H9 (cell line): ENCODE data around the gene DPP10. TPM values are rescaled to one million over a fixed set of nuclear protein-coding genes. Genes with fewer than 3 reads are reported as not detected.

Experiments
- DNase-seq: peaks from one replicate; pipeline ENCODE4 v3.0.0-alpha.2; 2017
- H2AFZ ChIP-seq: one replicate; pipeline ENCODE4 v1.6.1; 2013; ENCODE audit warnings: mild to moderate bottlenecking, low read length, control low read depth, moderate library complexity
- H2AK5ac ChIP-seq: 2 replicates; pipeline ENCODE4 v1.6.1; 2013; ENCODE audit warnings: low read length, control low read depth, mixed read lengths; ENCODE audit not compliant: insufficient read length
- H2BK120ac ChIP-seq: one replicate; pipeline ENCODE4 v1.6.1; 2013; ENCODE audit warnings: low read depth, mild to moderate bottlenecking, low read length, control low read depth, inconsistent platforms; ENCODE audit not compliant: poor library complexity, severe bottlenecking
- H2BK12ac ChIP-seq: 2 replicates; pipeline ENCODE4 v1.6.1; 2013; ENCODE audit warnings: low read length, control low read depth, mixed read lengths, low read depth; ENCODE audit not compliant: insufficient read length
- H2BK15ac ChIP-seq: 2 replicates; pipeline ENCODE4 v1.6.1; 2013; ENCODE audit warnings: low read depth, low read length, control low read depth
- H2BK20ac ChIP-seq: one replicate; pipeline ENCODE4 v1.6.1; 2013; ENCODE audit warnings: low read depth, mild to moderate bottlenecking, low read length, control low read depth, inconsistent platforms; ENCODE audit not compliant: poor library complexity, severe bottlenecking
- H2BK5ac ChIP-seq: 2 replicates; pipeline ENCODE4 v1.6.1; 2013; ENCODE audit warnings: low read length, control low read depth, mixed read lengths; ENCODE audit not compliant: insufficient read length
- H3K14ac ChIP-seq: 2 replicates; pipeline ENCODE4 v1.6.1; 2013; ENCODE audit warnings: low read length, control low read depth; ENCODE audit not compliant: insufficient read depth
- H3K18ac ChIP-seq: 2 replicates; pipeline ENCODE4 v1.6.1; 2013; ENCODE audit warnings: low read depth, mild to moderate bottlenecking, mixed read lengths, low read length, control low read depth; ENCODE audit not compliant: insufficient read length
- H3K23ac ChIP-seq: 2 replicates; pipeline ENCODE4 v1.6.1; 2013; ENCODE audit warnings: low read length, control low read depth, mixed read lengths, low read depth; ENCODE audit not compliant: insufficient read length
- H3K23me2 ChIP-seq: 2 replicates; pipeline ENCODE4 v1.6.1; 2013; ENCODE audit warnings: low read depth, mild to moderate bottlenecking, mixed read lengths, low read length, control low read depth; ENCODE audit not compliant: insufficient read length, poor library complexity, severe bottlenecking
- H3K27ac ChIP-seq: 2 replicates; pipeline ENCODE4 v1.5.1; 2013; ENCODE audit warnings: low read length, control low read depth, mixed read lengths, low read depth; ENCODE audit not compliant: insufficient read length
- H3K27me3 ChIP-seq: 2 replicates; pipeline ENCODE4 v1.6.1; 2013; ENCODE audit warnings: low read length, control low read depth, inconsistent platforms; ENCODE audit not compliant: insufficient read depth
- H3K4ac ChIP-seq: 2 replicates; pipeline ENCODE4 v1.6.1; 2013; ENCODE audit warnings: low read depth, mild to moderate bottlenecking, control low read depth, inconsistent platforms, low read length, moderate library complexity
- H3K4me1 ChIP-seq: 2 replicates; pipeline ENCODE4 v1.6.1; 2013; ENCODE audit warnings: low read length, control low read depth, inconsistent platforms; ENCODE audit not compliant: insufficient read depth
- H3K4me2 ChIP-seq: 2 replicates; pipeline ENCODE4 v1.6.1; 2013; ENCODE audit warnings: low read length, control low read depth, mixed read lengths; ENCODE audit not compliant: insufficient read length, insufficient read depth
- H3K56ac ChIP-seq: 2 replicates; pipeline ENCODE4 v1.6.1; 2013; ENCODE audit warnings: low read depth, mild to moderate bottlenecking, mixed read lengths, low read length, control low read depth; ENCODE audit not compliant: insufficient read length
- H3K79me1 ChIP-seq: 2 replicates; pipeline ENCODE4 v1.6.1; 2013; ENCODE audit warnings: low read depth, mild to moderate bottlenecking, moderate library complexity, low read length, control low read depth, inconsistent platforms; ENCODE audit not compliant: insufficient read depth, poor library complexity, severe bottlenecking
- H3K79me2 ChIP-seq: 2 replicates; pipeline ENCODE4 v1.6.1; 2013; ENCODE audit warnings: low read length, control low read depth, inconsistent platforms; ENCODE audit not compliant: insufficient read depth
- H3K9ac ChIP-seq: 2 replicates; pipeline ENCODE4 v1.6.1; 2013; ENCODE audit warnings: low read length, control low read depth, mixed read lengths; ENCODE audit not compliant: insufficient read length; ENCODE audit errors: extremely low read depth
- H3K9me3 ChIP-seq: one replicate; pipeline ENCODE4 v1.6.1; 2013; ENCODE audit warnings: low read depth, low read length, inconsistent platforms; ENCODE audit not compliant: control insufficient read depth
- H3T11ph ChIP-seq: one replicate; pipeline ENCODE4 v1.6.1; 2013; ENCODE audit warnings: mild to moderate bottlenecking, low read length, control low read depth, inconsistent platforms
- H4K20me1 ChIP-seq: one replicate; pipeline ENCODE4 v1.6.1; 2013; ENCODE audit not compliant: control insufficient read depth, insufficient read length, insufficient read depth
- H4K5ac ChIP-seq: 2 replicates; pipeline ENCODE4 v1.6.1; 2013; ENCODE audit warnings: low read depth, mild to moderate bottlenecking, mixed read lengths, low read length, control low read depth; ENCODE audit not compliant: insufficient read length
- H4K8ac ChIP-seq: replicated peaks from 2 replicates; pipeline ENCODE4 v1.6.1; 2013; ENCODE audit warnings: low read length, control low read depth, mixed read lengths, low read depth; ENCODE audit not compliant: insufficient read length
- H4K91ac ChIP-seq: 2 replicates; pipeline ENCODE4 v1.6.1; 2013; ENCODE audit warnings: low read depth, mild to moderate bottlenecking, moderate library complexity, mixed read lengths, low read length, control low read depth; ENCODE audit not compliant: insufficient read length
- H3K27ac Mint-ChIP-seq, 3 experiments: 2 replicates in 2 of 3; 3 replicates in 1 of 3; pipeline ENCODE4 v1.8.0; 2020 to 2021; ENCODE audit warnings: mixed read lengths in 3 of 3, mild to moderate bottlenecking in 1 of 3, moderate library complexity in 1 of 3
- H3K27me3 Mint-ChIP-seq: 2 replicates; pipeline ENCODE4 v1.8.0; 2021; ENCODE audit warnings: low read depth, mild to moderate bottlenecking, moderate library complexity, mixed read lengths
- H3K36me3 Mint-ChIP-seq, 3 experiments: 2 replicates in 2 of 3; 3 replicates in 1 of 3; pipeline ENCODE4 v1.8.0; 2020 to 2021; ENCODE audit warnings: low read depth in 3 of 3, mixed read lengths in 3 of 3; ENCODE audit not compliant: insufficient read depth in 1 of 3
- H3K4me1 Mint-ChIP-seq, 2 experiments: 2 replicates each; pipeline ENCODE4 v1.8.0; 2020; ENCODE audit warnings: mixed read lengths in 2 of 2
- H3K4me3 Mint-ChIP-seq, 2 experiments: 2 replicates in 1 of 2; 3 replicates in 1 of 2; pipeline ENCODE4 v1.8.0; 2020 to 2021; ENCODE audit warnings: mild to moderate bottlenecking in 2 of 2, mixed read lengths in 2 of 2, moderate library complexity in 1 of 2
- H3K9me3 Mint-ChIP-seq, 2 experiments: 2 replicates in 1 of 2; 3 replicates in 1 of 2; pipeline ENCODE4 v1.8.0; 2020; ENCODE audit warnings: mild to moderate bottlenecking in 2 of 2, mixed read lengths in 2 of 2, moderate library complexity in 1 of 2
- total RNA-seq: library from RNA; stranded (reverse); gene quantifications from 2 replicates; pipeline ENCODE4 v1.2.1, GENCODE V29; 2021
- TF ChIP-seq, protein P1 (sequence below): fragments of 200-600 bp; sonication (generic); conservative IDR thresholded peaks from 3 replicates; pipeline ENCODE4 v1.8.0; 2021; ENCODE audit warnings: antibody characterized with exemption, mild to moderate bottlenecking

Gene DPP10
- total RNA-seq, 1 experiment from 2014 or later = 11.3 TPM

DNA sequence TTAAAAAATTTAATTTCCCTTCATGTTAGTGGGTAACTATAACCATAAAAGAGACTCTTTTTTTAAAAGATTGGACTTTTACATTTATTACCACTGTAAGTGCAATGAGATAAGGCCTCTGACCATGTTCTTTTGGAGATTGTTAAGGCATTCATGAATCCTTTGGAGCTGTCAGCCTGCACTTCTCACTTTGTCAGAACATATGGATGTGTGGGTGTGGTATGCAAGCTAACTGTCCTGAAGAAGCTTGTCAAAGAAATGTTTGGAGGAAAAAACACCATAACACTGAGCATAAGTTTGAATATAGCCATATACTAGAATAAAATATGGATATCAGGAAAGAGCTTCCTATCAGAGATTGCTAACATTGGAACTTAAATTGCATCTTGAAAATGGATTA lies 754.1 kb downstream of the DPP10 start:
- H2BK15ac ChIP-seq = no peak overlapping the region
- H3K27me3 Mint-ChIP-seq = no peaks in the 10 kb centered on the region
- no peak overlapping the region for H3K18ac ChIP-seq
- H3K27me3 ChIP-seq = no peaks in the 10 kb centered on the region
- DNase-seq = no peak
- no peak overlapping the region for H3K27ac ChIP-seq
- TF ChIP-seq, protein P1, sequence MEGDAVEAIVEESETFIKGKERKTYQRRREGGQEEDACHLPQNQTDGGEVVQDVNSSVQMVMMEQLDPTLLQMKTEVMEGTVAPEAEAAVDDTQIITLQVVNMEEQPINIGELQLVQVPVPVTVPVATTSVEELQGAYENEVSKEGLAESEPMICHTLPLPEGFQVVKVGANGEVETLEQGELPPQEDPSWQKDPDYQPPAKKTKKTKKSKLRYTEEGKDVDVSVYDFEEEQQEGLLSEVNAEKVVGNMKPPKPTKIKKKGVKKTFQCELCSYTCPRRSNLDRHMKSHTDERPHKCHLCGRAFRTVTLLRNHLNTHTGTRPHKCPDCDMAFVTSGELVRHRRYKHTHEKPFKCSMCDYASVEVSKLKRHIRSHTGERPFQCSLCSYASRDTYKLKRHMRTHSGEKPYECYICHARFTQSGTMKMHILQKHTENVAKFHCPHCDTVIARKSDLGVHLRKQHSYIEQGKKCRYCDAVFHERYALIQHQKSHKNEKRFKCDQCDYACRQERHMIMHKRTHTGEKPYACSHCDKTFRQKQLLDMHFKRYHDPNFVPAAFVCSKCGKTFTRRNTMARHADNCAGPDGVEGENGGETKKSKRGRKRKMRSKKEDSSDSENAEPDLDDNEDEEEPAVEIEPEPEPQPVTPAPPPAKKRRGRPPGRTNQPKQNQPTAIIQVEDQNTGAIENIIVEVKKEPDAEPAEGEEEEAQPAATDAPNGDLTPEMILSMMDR = no peak
- no peaks in the 10 kb centered on the region for H3K9me3 ChIP-seq
- H3K14ac ChIP-seq = no peak overlapping the region
- no peak overlapping the region for H4K91ac ChIP-seq
- H3K4me2 ChIP-seq = no peak overlapping the region
- no peak overlapping the region for H2AFZ ChIP-seq
- H3K79me1 ChIP-seq = no peaks in the 10 kb centered on the region
- no peak overlapping the region for H3K56ac ChIP-seq
- no peaks in the 10 kb centered on the region for H3K4me1 ChIP-seq
- H3K23ac ChIP-seq = no peak overlapping the region
- no peak overlapping the region for H2AK5ac ChIP-seq
- no peak overlapping the region for H3K4me3 Mint-ChIP-seq
- no peak overlapping the region for H2BK120ac ChIP-seq
- no peak overlapping the region for H3T11ph ChIP-seq
- H3K4me1 Mint-ChIP-seq = peaks cover 0 to under 1% of the 10 kb centered on the region in 2 experiments; a peak in 2 of 4 replicates
- H4K8ac ChIP-seq = no peak overlapping the region
- peaks cover 0 to 2% (median 0%) of the 10 kb centered on the region in 3 experiments; a peak in 2 of 7 replicates for H3K36me3 Mint-ChIP-seq
- H4K5ac ChIP-seq = no peak overlapping the region
- no peak overlapping the region for H3K9ac ChIP-seq
- H3K9me3 Mint-ChIP-seq = no peaks in the 10 kb centered on the region
- no peak overlapping the region for H2BK20ac ChIP-seq
- H2BK5ac ChIP-seq = no peak overlapping the region
- no peaks in the 10 kb centered on the region for H3K79me2 ChIP-seq
- no peak overlapping the region for H3K27ac Mint-ChIP-seq
- no peaks in the 10 kb centered on the region for H3K23me2 ChIP-seq
- H2BK12ac ChIP-seq = no peak overlapping the region
- no peaks in the 10 kb centered on the region for H4K20me1 ChIP-seq
- no peak overlapping the region for H3K4ac ChIP-seq
